Endodermal cell (in vitro differentiated cells): ENCODE data around the gene SLC17A1. TPM values are rescaled to one million over a fixed set of nuclear protein-coding genes. Genes with fewer than 3 reads are reported as not detected.

Experiments
- DNase-seq: peaks from one replicate; pipeline ENCODE4 v3.0.0-alpha.2; 2017
- H3K27ac ChIP-seq: 2 replicates; pipeline ENCODE4 v1.5.1; 2013; ENCODE audit warnings: mild to moderate bottlenecking, low read depth, low read length, moderate library complexity
- H3K27me3 ChIP-seq: 2 replicates; pipeline ENCODE4 v1.6.1; 2013; ENCODE audit warnings: mild to moderate bottlenecking, low read length, moderate library complexity; ENCODE audit not compliant: insufficient read depth, control insufficient read depth, poor library complexity, severe bottlenecking
- H3K36me3 ChIP-seq: 2 replicates; pipeline ENCODE4 v1.7.0; 2013; ENCODE audit warnings: mild to moderate bottlenecking, low read length, moderate library complexity; ENCODE audit not compliant: control insufficient read depth, insufficient read depth
- H3K4me1 ChIP-seq: one replicate; pipeline ENCODE4 v1.7.0; 2013; ENCODE audit warnings: low read length; ENCODE audit not compliant: control insufficient read depth, insufficient read depth
- H3K4me3 ChIP-seq: 2 replicates; pipeline ENCODE4 v1.5.1; 2013; ENCODE audit warnings: mild to moderate bottlenecking, low read length, moderate library complexity
- H3K9ac ChIP-seq: 2 replicates; pipeline ENCODE4 v1.6.1; 2013; ENCODE audit warnings: mild to moderate bottlenecking, low read length, moderate library complexity; ENCODE audit not compliant: poor library complexity, severe bottlenecking; ENCODE audit errors: extremely low read depth
- H3K9me3 ChIP-seq: 2 replicates; pipeline ENCODE4 v1.6.1; 2013; ENCODE audit warnings: mild to moderate bottlenecking, low read length, moderate library complexity; ENCODE audit not compliant: control insufficient read depth
- H3K27ac Mint-ChIP-seq: 2 replicates; pipeline ENCODE4 v1.8.0; 2020; ENCODE audit warnings: mixed read lengths
- H3K27me3 Mint-ChIP-seq: 2 replicates; pipeline ENCODE4 v1.8.0; 2021; ENCODE audit warnings: mild to moderate bottlenecking, mixed read lengths; ENCODE audit not compliant: insufficient read depth
- H3K36me3 Mint-ChIP-seq: 2 replicates; pipeline ENCODE4 v1.8.0; 2020; ENCODE audit warnings: low read depth, mixed read lengths
- H3K4me1 Mint-ChIP-seq: 2 replicates; pipeline ENCODE4 v1.8.0; 2020; ENCODE audit warnings: mixed read lengths
- H3K4me3 Mint-ChIP-seq: 2 replicates; pipeline ENCODE4 v1.8.0; 2020; ENCODE audit warnings: mild to moderate bottlenecking, moderate library complexity, mixed read lengths
- H3K9me3 Mint-ChIP-seq: 2 replicates; pipeline ENCODE4 v1.8.0; 2020; ENCODE audit warnings: mild to moderate bottlenecking, mixed read lengths
- CTCF ChIP-seq: fragments of 200-600 bp; sonication (generic); conservative IDR thresholded peaks from 2 replicates; pipeline ENCODE4 v1.5.0; 2021; ENCODE audit warnings: antibody characterized with exemption, mild to moderate bottlenecking
- WGBS, 2 experiments: methylation state at CpG; one replicate each; pipeline versions ENCODE4 v1.1.5 to v1.1.7; 2013; ENCODE audit warnings: missing lambda C conversion rate in 2 of 2, mixed read lengths in 1 of 2; ENCODE audit not compliant: insufficient coverage in 1 of 2, insufficient read length in 1 of 2; 5-methylcytosine and 5-hydroxymethylcytosine counted together
- total RNA-seq, 2 donors: library from RNA; stranded (reverse); fragmentation: NEBNext Ultra II Directional in 1 of 2; extraction: Animal tissue kit (Norgen Biotek cat#: 25700) in 1 of 2; gene quantifications; 2 replicates in 1 of 2; 3 replicates in 1 of 2; pipeline ENCODE4 v1.2.1, GENCODE V29; 2021

The SLC17A1 gene
- total RNA-seq, 2 donors from 2014 or later: not detected

- no peak for TF ChIP-seq CTCF
- Histone ChIP-seq H3K4me1 (no peaks in the 10 kb centered on the region), H3K9ac (no peak overlapping the region), H3K27me3 (no peaks in the 10 kb centered on the region), H3K9me3 (no peaks in the 10 kb centered on the region), H3K4me3 (no peak overlapping the region), H3K27ac (no peak overlapping the region), H3K36me3 (no peaks in the 10 kb centered on the region)
- Mint-ChIP-seq H3K4me3 (no peak overlapping the region), H3K27me3 (no peaks in the 10 kb centered on the region), H3K36me3 (no peaks in the 10 kb centered on the region), H3K4me1 (peaks cover 6% of the 10 kb centered on the region), H3K9me3 (no peaks in the 10 kb centered on the region), H3K27ac (no peak overlapping the region)
- WGBS, 2 experiments: 87 to 93% methylated on average over 2 of the region's 4 CpGs
- DNase-seq: no peak
Observed at GRCh38 chr6:25777856-25778649, 53.8 kb downstream of the SLC17A1 start.

GRCh38 chr6:25777031-25777430, 54.8 kb downstream of the SLC17A1 start:
- Mint-ChIP-seq H3K27ac (no peak overlapping the region), H3K27me3 (no peaks in the 10 kb centered on the region), H3K4me3 (no peak overlapping the region), H3K9me3 (no peaks in the 10 kb centered on the region), H3K36me3 (no peaks in the 10 kb centered on the region), H3K4me1 (peaks cover 6% of the 10 kb centered on the region)
- no peak overlapping the region for H3K4me3 ChIP-seq
- no peaks in the 10 kb centered on the region for H3K9me3 ChIP-seq
- no peak overlapping the region for H3K27ac ChIP-seq
- TF ChIP-seq CTCF: no peak
- DNase-seq: no peak
- 88 to 95% methylated on average over 2 of the region's 2 CpGs for WGBS, 2 experiments
- no peaks in the 10 kb centered on the region for H3K36me3 ChIP-seq
- H3K9ac ChIP-seq: no peak overlapping the region
- H3K4me1 ChIP-seq: no peaks in the 10 kb centered on the region
- no peaks in the 10 kb centered on the region for H3K27me3 ChIP-seq

DNA sequence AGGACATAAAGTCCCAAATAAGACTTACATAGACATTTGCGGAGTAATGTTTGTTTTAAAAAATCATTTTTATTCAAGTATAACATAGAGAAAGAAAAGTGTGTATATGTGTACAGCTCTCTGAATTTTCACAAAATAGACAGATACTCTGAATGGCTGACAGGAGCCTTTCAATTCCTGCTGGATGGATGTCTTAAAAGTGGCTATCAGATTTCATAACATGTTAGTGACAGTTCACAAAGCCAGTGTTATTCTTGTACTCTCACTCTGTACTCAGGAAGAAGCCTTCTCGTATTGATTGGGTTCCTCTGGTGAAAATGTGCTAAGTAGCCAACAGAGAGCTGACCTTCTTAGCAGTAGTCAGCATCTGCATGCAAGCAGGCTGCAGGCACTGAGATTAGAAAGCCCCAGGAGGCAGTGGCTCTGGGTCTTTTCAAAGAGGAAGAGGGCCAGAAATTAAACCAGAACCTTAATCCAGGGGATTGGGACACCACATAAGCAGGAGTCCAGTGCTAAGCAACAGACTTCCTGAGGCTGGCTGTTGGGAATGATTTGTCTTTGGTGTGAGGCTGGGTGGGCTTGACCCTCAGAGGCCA, 57.6 kb downstream of the SLC17A1 start:
- H3K36me3 Mint-ChIP-seq: no peaks in the 10 kb centered on the region
- H3K9me3 ChIP-seq: no peaks in the 10 kb centered on the region
- H3K27ac Mint-ChIP-seq: no peak overlapping the region
- H3K4me1 ChIP-seq: no peaks in the 10 kb centered on the region
- peaks cover 6% of the 10 kb centered on the region for H3K4me1 Mint-ChIP-seq
- H3K9ac ChIP-seq: no peak overlapping the region
- no peaks in the 10 kb centered on the region for H3K27me3 ChIP-seq
- no peaks in the 10 kb centered on the region for H3K27me3 Mint-ChIP-seq
- DNase-seq: peak; percentile 51
- WGBS, 2 experiments: 56 to 60% methylated on average over 1 of the region's 2 CpGs
- no peaks in the 10 kb centered on the region for H3K9me3 Mint-ChIP-seq
- H3K4me3 Mint-ChIP-seq: no peak overlapping the region
- no peak overlapping the region for H3K4me3 ChIP-seq
- H3K27ac ChIP-seq: no peak overlapping the region
- no peak for TF ChIP-seq CTCF
- no peaks in the 10 kb centered on the region for H3K36me3 ChIP-seq
